PC-3 (cell line): ENCODE data around the gene IMPA2.

ENCODE experiments used
- EZH2 ChIP-seq: fragments of 300-600 bp; sonication (generic); IDR thresholded peaks from one replicate; pipeline ENCODE4 v1.6.1; 2017; ENCODE audit warnings: antibody characterized with exemption, mild to moderate bottlenecking, low read length; ENCODE audit not compliant: unreplicated experiment
- EZH2phosphoT487 ChIP-seq: fragments of 300-600 bp; sonication (generic); IDR thresholded peaks from 2 replicates; pipeline ENCODE4 v1.6.1; 2018; ENCODE audit warnings: mild to moderate bottlenecking, antibody characterized with exemption, low read length, borderline replicate concordance
- TF ChIP-seq, protein P1 (sequence below): fragments of 300-600 bp; sonication (generic); conservative IDR thresholded peaks from 2 replicates; pipeline ENCODE4 v1.5.1; 2017; ENCODE audit warnings: antibody characterized with exemption, low read depth, mild to moderate bottlenecking, low read length

DNA sequence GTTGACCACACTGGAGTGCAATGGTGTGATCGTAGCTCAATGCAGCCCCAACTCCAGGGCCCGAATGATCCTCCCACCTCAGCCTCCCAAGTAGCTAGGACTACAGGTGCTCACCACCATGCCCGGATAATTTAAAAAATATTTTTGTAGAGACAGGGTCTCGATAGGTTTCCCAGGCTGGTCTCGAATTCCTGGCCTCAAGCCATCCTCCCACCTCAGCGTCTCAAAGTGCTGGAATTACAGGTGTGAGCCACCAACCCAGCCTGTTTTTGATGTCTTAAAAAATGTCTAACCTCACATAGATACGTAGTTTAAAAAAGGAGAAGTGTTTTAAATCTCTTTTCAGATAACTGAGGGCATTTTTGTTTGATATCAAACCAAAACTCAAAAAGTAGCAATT lies 37.6 kb downstream of the IMPA2 start:
- TF ChIP-seq, protein P1, sequence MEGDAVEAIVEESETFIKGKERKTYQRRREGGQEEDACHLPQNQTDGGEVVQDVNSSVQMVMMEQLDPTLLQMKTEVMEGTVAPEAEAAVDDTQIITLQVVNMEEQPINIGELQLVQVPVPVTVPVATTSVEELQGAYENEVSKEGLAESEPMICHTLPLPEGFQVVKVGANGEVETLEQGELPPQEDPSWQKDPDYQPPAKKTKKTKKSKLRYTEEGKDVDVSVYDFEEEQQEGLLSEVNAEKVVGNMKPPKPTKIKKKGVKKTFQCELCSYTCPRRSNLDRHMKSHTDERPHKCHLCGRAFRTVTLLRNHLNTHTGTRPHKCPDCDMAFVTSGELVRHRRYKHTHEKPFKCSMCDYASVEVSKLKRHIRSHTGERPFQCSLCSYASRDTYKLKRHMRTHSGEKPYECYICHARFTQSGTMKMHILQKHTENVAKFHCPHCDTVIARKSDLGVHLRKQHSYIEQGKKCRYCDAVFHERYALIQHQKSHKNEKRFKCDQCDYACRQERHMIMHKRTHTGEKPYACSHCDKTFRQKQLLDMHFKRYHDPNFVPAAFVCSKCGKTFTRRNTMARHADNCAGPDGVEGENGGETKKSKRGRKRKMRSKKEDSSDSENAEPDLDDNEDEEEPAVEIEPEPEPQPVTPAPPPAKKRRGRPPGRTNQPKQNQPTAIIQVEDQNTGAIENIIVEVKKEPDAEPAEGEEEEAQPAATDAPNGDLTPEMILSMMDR, result no peak
- no peak for TF ChIP-seq EZH2
- no peak for TF ChIP-seq EZH2phosphoT487
